Midbrain (tissue), 1 donor: Measurements from ENCODE around the gene TNFRSF14.
A peak's percentile ranks its signal among the peaks of the same experiment; 100 is the strongest.

Experiments used
- DNase-seq: peaks from one replicate; lab custom pipeline; 2025; lab: John Stamatoyannopoulos, UW

The TNFRSF14 gene

GRCh38 chr1:2523891-2524609 is 32.1 kb upstream of the TNFRSF14 start:
- no peak for DNase-seq

GRCh38 chr1:2525572-2525919 is 30.6 kb upstream of the TNFRSF14 start:
- no peak for DNase-seq

- DNase-seq = peak; percentile 93
These were observed 30.0 kb upstream of the TNFRSF14 start, which contains the start of gene PANK4 for GRCh38 chr1:2525920-2526823. Gene PANK4, minus strand, starts transcription at chr1:2526596. Its CDS starts 9 bp downstream, at chr1:2526587.

- peak; percentile 46 for DNase-seq
These were observed 29.2 kb upstream of the TNFRSF14 start for GRCh38 chr1:2526824-2527555.

- DNase-seq = no peak
These were observed 28.7 kb upstream of the TNFRSF14 start for GRCh38 chr1:2527556-2527860.

GRCh38 chr1:2528016-2528415 is 28.2 kb upstream of the TNFRSF14 start:
- peak; percentile 46 for DNase-seq

GRCh38 chr1:2528611-2528965 is 27.6 kb upstream of the TNFRSF14 start:
- no peak for DNase-seq

- DNase-seq = no peak
These were observed 27.0 kb upstream of the TNFRSF14 start for GRCh38 chr1:2528966-2529783.

- peak; percentile 75 for DNase-seq
These were observed 26.2 kb upstream of the TNFRSF14 start, which contains the start of gene HES5 for GRCh38 chr1:2529784-2530512. Gene HES5, minus strand, starts transcription at chr1:2530263. Its CDS starts 99 bp downstream, at chr1:2530164.

- no peak for DNase-seq
These were observed 25.4 kb upstream of the TNFRSF14 start for GRCh38 chr1:2530513-2531361.

- DNase-seq = peak; percentile 35
These were observed 23.5 kb upstream of the TNFRSF14 start for GRCh38 chr1:2532485-2533160.

- DNase-seq = no peak
These were observed 22.8 kb upstream of the TNFRSF14 start for GRCh38 chr1:2533365-2533764.

- DNase-seq = no peak
These were observed 21.9 kb upstream of the TNFRSF14 start for GRCh38 chr1:2534315-2534686.

- no peak for DNase-seq
These were observed 21.3 kb upstream of the TNFRSF14 start for GRCh38 chr1:2534687-2535441.

- no peak for DNase-seq
These were observed 20.7 kb upstream of the TNFRSF14 start for GRCh38 chr1:2535455-2535854.

- no peak for DNase-seq
These were observed 20.2 kb upstream of the TNFRSF14 start for GRCh38 chr1:2535981-2536380.

- DNase-seq = no peak
These were observed 18.4 kb upstream of the TNFRSF14 start for GRCh38 chr1:2537784-2538115.

- no peak for DNase-seq
These were observed 17.8 kb upstream of the TNFRSF14 start for GRCh38 chr1:2538376-2538775.

- DNase-seq = no peak
These were observed 17.3 kb upstream of the TNFRSF14 start for GRCh38 chr1:2538872-2539271.
